ENCODE results near the gene UTS2B.

UTS2B gene

GRCh38 chr3:191336833-191337232, 6.5 kb upstream of the UTS2B start:
- no peak overlapping the region for H3K4me3 ChIP-seq (ENCODE audit: low read depth, low read length)
- TF ChIP-seq CTCF (IDR thresholded peaks at IDR 0.05; ENCODE audit: borderline replicate concordance, insufficient read depth, low read depth, low read length): no peak

GRCh38 chr3:191334346-191334893, 4.1 kb upstream of the UTS2B start:
- TF ChIP-seq CTCF (IDR thresholded peaks at IDR 0.05; ENCODE audit: borderline replicate concordance, insufficient read depth, low read depth, low read length): no peak
- H3K4me3 ChIP-seq (ENCODE audit: low read depth, low read length): no peak overlapping the region

- H3K4me3 ChIP-seq (ENCODE audit: low read depth, low read length): no peak overlapping the region
Measured at GRCh38 chr3:191333298-191333880, 3.1 kb upstream of the UTS2B start.

GRCh38 chr3:191331388-191331787, 1.1 kb upstream of the UTS2B start:
- no peak overlapping the region for H3K4me3 ChIP-seq (ENCODE audit: low read depth, low read length)
- no peak for TF ChIP-seq CTCF (IDR thresholded peaks at IDR 0.05; ENCODE audit: borderline replicate concordance, insufficient read depth, low read depth, low read length)

More at GRCh38 chr3:191333298-191333880, 3.1 kb upstream of the UTS2B start:
- no peak for TF ChIP-seq CTCF (IDR thresholded peaks at IDR 0.05; ENCODE audit: borderline replicate concordance, insufficient read depth, low read depth, low read length)

GRCh38 chr3:191330530-191331048, 263 bp upstream of the UTS2B start:
- H3K4me3 ChIP-seq (ENCODE audit: low read depth, low read length): peak overlapping the region; percentile 78
- no peak for TF ChIP-seq CTCF (IDR thresholded peaks at IDR 0.05; ENCODE audit: borderline replicate concordance, insufficient read depth, low read depth, low read length)

- TF ChIP-seq CTCF (IDR thresholded peaks at IDR 0.05; ENCODE audit: borderline replicate concordance, insufficient read depth, low read depth, low read length): no peak
- peak within 1 kb of the TSS; percentile 78 for H3K4me3 ChIP-seq (ENCODE audit: low read depth, low read length)
Measured at GRCh38 chr3:191328962-191329653, 1.2 kb downstream of the UTS2B start, which contains the start of gene CCDC50. Gene CCDC50 (plus strand): TSS chr3:191329394. CDS start chr3:191329675, 281 bp downstream.
